BE2C (cell line): ENCODE results near the gene KIFBP.
"Not testable (repeated sequence)": the region's sequence is repeated elsewhere in the genome, so short reads cannot be mapped to it uniquely, and the experiment has no call there.

Experiments used
- DNase-seq: peaks from one replicate; pipeline ENCODE4 v3.0.0-alpha.2; 2020
- H3K27me3 ChIP-seq: fragments of 250-450 bp; sonication (Bioruptor Pico); 2 replicates; pipeline ENCODE4 v1.5.1; 2020; ENCODE audit warnings: mild to moderate bottlenecking
- H3K36me3 ChIP-seq: fragments of 250-450 bp; sonication (Bioruptor Pico); 2 replicates; pipeline ENCODE4 v1.5.1; 2020; ENCODE audit warnings: mild to moderate bottlenecking
- H3K4me1 ChIP-seq: fragments of 250-450 bp; sonication (Bioruptor Pico); 2 replicates; pipeline ENCODE4 v1.5.1; 2020
- H3K4me3 ChIP-seq: 2 replicates; pipeline ENCODE4 v1.5.1; 2011; ENCODE audit warnings: low read depth, low read length
- H3K9me3 ChIP-seq: fragments of 250-450 bp; sonication (Bioruptor Pico); 2 replicates; pipeline ENCODE4 v1.5.1; 2020
- CTCF ChIP-seq: IDR thresholded peaks from 2 replicates; pipeline ENCODE4 v1.5.1; 2012; ENCODE audit warnings: mild to moderate bottlenecking, low read depth, low read length

KIFBP gene

GRCh38 chr10:69004821-69005220 is 16.2 kb downstream of the KIFBP start:
- H3K36me3 ChIP-seq: no peaks in the 10 kb centered on the region; the same call in 1 of the 2 replicates

GRCh38 chr10:69005704-69006485 is 17.3 kb downstream of the KIFBP start:
- DNase-seq: no peak
- H3K4me3 ChIP-seq: no peak overlapping the region
- no peak for TF ChIP-seq CTCF
- no peaks in the 10 kb centered on the region for H3K27me3 ChIP-seq
- H3K9me3 ChIP-seq: no peaks in the 10 kb centered on the region
- no peaks in the 10 kb centered on the region; the same call in 1 of the 2 replicates for H3K36me3 ChIP-seq
- no peaks in the 10 kb centered on the region for H3K4me1 ChIP-seq

More at GRCh38 chr10:69004821-69005220, 16.2 kb downstream of the KIFBP start:
- no peak for DNase-seq
- Histone ChIP-seq H3K27me3 (no peaks in the 10 kb centered on the region), H3K9me3 (no peaks in the 10 kb centered on the region), H3K4me1 (no peaks in the 10 kb centered on the region), H3K4me3 (no peak overlapping the region)
- peak; percentile 39 for TF ChIP-seq CTCF

GRCh38 chr10:69007260-69007659 is 18.7 kb downstream of the KIFBP start:
- Histone ChIP-seq H3K27me3 (no peaks in the 10 kb centered on the region), H3K36me3 (no peaks in the 10 kb centered on the region; the same call in 1 of the 2 replicates), H3K4me1 (no peaks in the 10 kb centered on the region), H3K9me3 (no peaks in the 10 kb centered on the region), H3K4me3 (no peak overlapping the region)
- DNase-seq: no peak
- TF ChIP-seq CTCF: no peak

GRCh38 chr10:69009360-69009759 is 20.8 kb downstream of the KIFBP start:
- H3K27me3 ChIP-seq: no peaks in the 10 kb centered on the region
- H3K36me3 ChIP-seq: peaks cover 2% of the 10 kb centered on the region; the same call in 1 of the 2 replicates
- no peak for DNase-seq
- no peaks in the 10 kb centered on the region for H3K9me3 ChIP-seq
- no peak overlapping the region for H3K4me3 ChIP-seq
- H3K4me1 ChIP-seq: no peaks in the 10 kb centered on the region
- no peak for TF ChIP-seq CTCF

- no peak for TF ChIP-seq CTCF
- Histone ChIP-seq H3K4me1 (no peaks in the 10 kb centered on the region), H3K4me3 (no peak overlapping the region), H3K9me3 (no peaks in the 10 kb centered on the region), H3K36me3 (peaks cover 2% of the 10 kb centered on the region; the same call in 1 of the 2 replicates), H3K27me3 (no peaks in the 10 kb centered on the region)
- DNase-seq: no peak
These were observed 21.6 kb downstream of the KIFBP start for GRCh38 chr10:69010151-69010640.

- not testable (repeated sequence) for H3K4me1 ChIP-seq, H3K9me3 ChIP-seq, H3K36me3 ChIP-seq, H3K27me3 ChIP-seq, DNase-seq, H3K4me3 ChIP-seq
These were observed 24.2 kb downstream of the KIFBP start for GRCh38 chr10:69012778-69013177.
